Keratinocyte (primary cell): ENCODE measurements around the gene RHOA. TPM values are rescaled to one million over a fixed set of nuclear protein-coding genes. Genes with fewer than 3 reads are reported as not detected.

Experiments used
- DNase-seq: peaks from one replicate; pipeline ENCODE4 v3.0.0-alpha.2; 2011; ENCODE audit warnings: low read depth, missing footprints, low spot score
- FAIRE-seq: peaks from 2 replicates; lab custom pipeline; 2011; peaks lifted over from hg19 to GRCh38; lab: Jason Lieb, UNC
- H2AFZ ChIP-seq: 2 replicates; pipeline ENCODE4 v1.6.0; 2012; ENCODE audit warnings: low read length, control low read depth, inconsistent platforms; ENCODE audit not compliant: control insufficient read depth
- H3K27ac ChIP-seq: 2 replicates; pipeline ENCODE4 v1.5.1; 2011; ENCODE audit warnings: low read length; ENCODE audit not compliant: control insufficient read depth, insufficient read depth
- H3K27me3 ChIP-seq: 3 replicates; pipeline ENCODE4 v1.6.0; 2011; ENCODE audit warnings: low read length; ENCODE audit not compliant: control insufficient read depth, insufficient read depth; ENCODE audit errors: extremely low read depth
- H3K36me3 ChIP-seq, 2 experiments: 2 replicates in 1 of 2; 3 replicates in 1 of 2; pipeline ENCODE4 v1.5.1; 2011; ENCODE audit warnings: low read length in 2 of 2, mild to moderate bottlenecking in 1 of 2; ENCODE audit not compliant: control insufficient read depth in 2 of 2, insufficient read depth in 2 of 2; ENCODE audit errors: extremely low read depth in 1 of 2
- H3K4me1 ChIP-seq: 3 replicates; pipeline ENCODE4 v1.5.1; 2011; ENCODE audit warnings: low read length; ENCODE audit not compliant: control insufficient read depth, insufficient read depth; ENCODE audit errors: extremely low read depth
- H3K4me2 ChIP-seq: 3 replicates; pipeline ENCODE4 v1.6.0; 2011; ENCODE audit warnings: low read depth, low read length; ENCODE audit not compliant: control insufficient read depth, insufficient read depth; ENCODE audit errors: extremely low read depth
- H3K4me3 ChIP-seq, 3 experiments: fragments of 200-600 bp in 1 of 3; sonication (generic) in 1 of 3; 2 replicates in 2 of 3; 3 replicates in 1 of 3; pipeline ENCODE4 v1.5.1; 2011 to 2016; ENCODE audit warnings: low read length in 3 of 3, mild to moderate bottlenecking in 3 of 3, control low read depth in 2 of 3, inconsistent platforms in 1 of 3, low read depth in 1 of 3, mixed read lengths in 1 of 3, mixed run types in 1 of 3, moderate library complexity in 1 of 3; ENCODE audit not compliant: control insufficient read depth in 2 of 3, insufficient read depth in 2 of 3; ENCODE audit errors: extremely low read depth in 1 of 3
- H3K79me2 ChIP-seq: 2 replicates; pipeline ENCODE4 v1.6.0; 2012; ENCODE audit warnings: low read length; ENCODE audit not compliant: control insufficient read depth, insufficient read depth
- H3K9ac ChIP-seq: 3 replicates; pipeline ENCODE4 v1.6.0; 2011; ENCODE audit warnings: low read length; ENCODE audit not compliant: control insufficient read depth, insufficient read depth; ENCODE audit errors: extremely low read depth
- H3K9me1 ChIP-seq: 3 replicates; pipeline ENCODE4 v1.6.0; 2011; ENCODE audit warnings: low read length; ENCODE audit not compliant: control insufficient read depth, insufficient read depth; ENCODE audit errors: extremely low read depth
- H3K9me3 ChIP-seq: 2 replicates; pipeline ENCODE4 v1.5.1; 2012; ENCODE audit warnings: low read depth, low read length; ENCODE audit not compliant: control insufficient read depth
- H4K20me1 ChIP-seq: 3 replicates; pipeline ENCODE4 v1.6.0; 2011; ENCODE audit warnings: low read length; ENCODE audit not compliant: control insufficient read depth, insufficient read depth; ENCODE audit errors: extremely low read depth
- EZH2 ChIP-seq: IDR thresholded peaks from one replicate; pipeline ENCODE4 v1.6.1; 2012; ENCODE audit warnings: inconsistent platforms, mild to moderate bottlenecking, low read length, moderate library complexity
- dilution Hi-C: fragments of 300-500 bp; cut with MboI; formaldehyde crosslinking; loops from one replicate; pipeline ENCODE4 v1.7.0; 2020; ENCODE audit warnings: low sequenced_read_pairs; ENCODE audit not compliant: extremely low pct_ligation_motif_present
- polyA plus RNA-seq, 5 experiments: library from polyadenylated mRNA; depleted of rRNA in 3 of 5; stranded (reverse) in 3 of 5; stranded (forward) in 1 of 5; unstranded in 1 of 5; fragments of >200 nt; gene quantifications; 1 replicate in 1 of 5; 2 replicates in 3 of 5; 3 replicates in 1 of 5; pipeline versions ENCODE4 v1.2.1 to v1.2.3, GENCODE V29; 2011 to 2012; ENCODE audit warnings: missing spikeins in 2 of 5, low read depth in 1 of 5, low replicate concordance in 1 of 5
- TF ChIP-seq, protein P1 (sequence below), 3 experiments: IDR thresholded peaks in 1 of 3; conservative IDR thresholded peaks in 1 of 3; optimal IDR thresholded peaks in 1 of 3; 2 replicates in 2 of 3; 3 replicates in 1 of 3; pipeline versions ENCODE3 to v1.5.1; 2011; ENCODE audit warnings: low read length in 3 of 3, mild to moderate bottlenecking in 3 of 3, moderate library complexity in 2 of 3, control low read depth in 1 of 3, inconsistent platforms in 1 of 3; ENCODE audit not compliant: insufficient read depth in 2 of 3; ENCODE audit errors: extremely low read depth in 1 of 3

RHOA gene
- polyA plus RNA-seq, 1 donor (not counting 4 experiments of a cell fraction or from before 2014, with no cell fraction given) = 332 TPM

DNA sequence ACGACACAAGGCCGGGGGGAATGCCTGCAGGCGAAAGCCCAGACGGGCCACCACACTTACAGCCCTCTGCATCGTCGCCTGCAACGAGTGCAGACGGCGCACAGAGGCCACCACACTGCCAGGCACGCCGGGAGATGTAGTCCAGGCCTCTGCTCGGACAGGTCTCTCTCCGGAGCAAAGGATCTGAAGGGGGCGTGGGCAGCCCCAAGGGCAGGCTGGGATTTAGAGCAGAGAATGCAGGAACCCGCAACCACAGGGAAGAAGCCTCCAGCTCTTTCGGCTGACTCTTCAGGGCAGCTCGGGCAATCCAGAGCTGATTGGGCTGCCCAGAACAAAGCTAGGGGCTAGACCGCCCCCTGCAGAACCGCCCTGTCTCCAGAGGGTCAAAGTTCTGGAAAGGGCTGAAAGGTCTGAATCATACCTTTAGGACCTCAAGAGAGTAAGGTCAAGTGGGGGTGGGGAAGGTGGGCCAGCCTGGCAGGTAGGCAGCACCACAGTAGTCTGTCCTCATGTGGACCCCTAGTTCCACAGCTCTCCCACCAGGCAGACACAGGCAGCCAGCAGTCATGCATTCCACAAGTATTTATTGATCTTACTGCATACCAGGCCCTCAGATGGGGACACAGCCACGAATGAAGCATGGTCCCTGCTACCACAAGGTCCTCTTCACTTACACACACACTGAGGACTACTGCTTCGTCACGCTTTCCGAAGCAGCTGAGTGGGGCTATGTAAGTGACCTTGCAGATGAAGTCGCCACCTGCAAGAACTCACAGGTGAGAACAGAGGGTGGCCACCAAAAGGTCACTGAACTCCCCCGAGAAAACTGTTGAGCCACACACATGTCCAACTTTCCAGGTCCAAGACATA, 10.8 kb upstream of the RHOA start, which contains the start of gene AMT:
Gene AMT (minus strand): TSS at position 95 of the 870 bp plus-strand sequence. CDS start 23 bp downstream, at position 72.
- TF ChIP-seq, protein P1, sequence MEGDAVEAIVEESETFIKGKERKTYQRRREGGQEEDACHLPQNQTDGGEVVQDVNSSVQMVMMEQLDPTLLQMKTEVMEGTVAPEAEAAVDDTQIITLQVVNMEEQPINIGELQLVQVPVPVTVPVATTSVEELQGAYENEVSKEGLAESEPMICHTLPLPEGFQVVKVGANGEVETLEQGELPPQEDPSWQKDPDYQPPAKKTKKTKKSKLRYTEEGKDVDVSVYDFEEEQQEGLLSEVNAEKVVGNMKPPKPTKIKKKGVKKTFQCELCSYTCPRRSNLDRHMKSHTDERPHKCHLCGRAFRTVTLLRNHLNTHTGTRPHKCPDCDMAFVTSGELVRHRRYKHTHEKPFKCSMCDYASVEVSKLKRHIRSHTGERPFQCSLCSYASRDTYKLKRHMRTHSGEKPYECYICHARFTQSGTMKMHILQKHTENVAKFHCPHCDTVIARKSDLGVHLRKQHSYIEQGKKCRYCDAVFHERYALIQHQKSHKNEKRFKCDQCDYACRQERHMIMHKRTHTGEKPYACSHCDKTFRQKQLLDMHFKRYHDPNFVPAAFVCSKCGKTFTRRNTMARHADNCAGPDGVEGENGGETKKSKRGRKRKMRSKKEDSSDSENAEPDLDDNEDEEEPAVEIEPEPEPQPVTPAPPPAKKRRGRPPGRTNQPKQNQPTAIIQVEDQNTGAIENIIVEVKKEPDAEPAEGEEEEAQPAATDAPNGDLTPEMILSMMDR (optimal IDR thresholded peaks at IDR 0.05 in 1 of 3, IDR thresholded peaks at IDR 0.05 in 1 of 3, conservative IDR thresholded peaks at IDR 0.05 in 1 of 3; ENCODE audit: extremely low read depth in 1 of 3, insufficient read depth in 2 of 3, low read length in 3 of 3) = no peak
- no peak for TF ChIP-seq EZH2
- H3K36me3 ChIP-seq = peaks cover 6 to 13% of the 10 kb centered on the region in 2 experiments
- no peak within 1 kb of the TSS for H2AFZ ChIP-seq
- H3K79me2 ChIP-seq = no peaks in the 10 kb centered on the region
- no peak within 1 kb of the TSS for H3K4me3 ChIP-seq
- H3K9me1 ChIP-seq = peaks cover 5% of the 10 kb centered on the region
- H3K9ac ChIP-seq = no peak within 1 kb of the TSS
- no peak for FAIRE-seq
- no peaks in the 10 kb centered on the region for H3K27me3 ChIP-seq
- H3K4me2 ChIP-seq = peak within 1 kb of the TSS; percentile 72
- peaks cover 23% of the 10 kb centered on the region for H3K4me1 ChIP-seq
- no peaks in the 10 kb centered on the region for H4K20me1 ChIP-seq
- dilution Hi-C loops = no loop called here
- H3K9me3 ChIP-seq = no peaks in the 10 kb centered on the region
- DNase-seq = no peak
- peak within 1 kb of the TSS; percentile 73 for H3K27ac ChIP-seq

GRCh38 chr3:49421890-49422378, 10.2 kb upstream of the RHOA start:
- DNase-seq = no peak
- H3K4me2 ChIP-seq = no peak overlapping the region
- H2AFZ ChIP-seq = no peak overlapping the region
- no peaks in the 10 kb centered on the region for H3K79me2 ChIP-seq
- no peaks in the 10 kb centered on the region for H3K9me3 ChIP-seq
- TF ChIP-seq, protein P1 (optimal IDR thresholded peaks at IDR 0.05 in 1 of 3, IDR thresholded peaks at IDR 0.05 in 1 of 3, conservative IDR thresholded peaks at IDR 0.05 in 1 of 3; ENCODE audit: extremely low read depth in 1 of 3, insufficient read depth in 2 of 3, low read length in 3 of 3) = no peak
- TF ChIP-seq EZH2 = no peak
- dilution Hi-C loops = no loop called here
- H3K4me3 ChIP-seq = no peak overlapping the region
- H3K36me3 ChIP-seq = peaks cover 9 to 14% of the 10 kb centered on the region in 2 experiments
- peak overlapping the region; percentile 73 for H3K27ac ChIP-seq
- peak; percentile 57 for FAIRE-seq
- peaks cover 23% of the 10 kb centered on the region for H3K4me1 ChIP-seq
- H3K9ac ChIP-seq = no peak overlapping the region
- no peaks in the 10 kb centered on the region for H4K20me1 ChIP-seq
- H3K9me1 ChIP-seq = peaks cover 5% of the 10 kb centered on the region
- no peaks in the 10 kb centered on the region for H3K27me3 ChIP-seq
